Neural progenitor cell (in vitro differentiated cells): ENCODE data around the gene ERCC6. TPM values are rescaled to one million over a fixed set of nuclear protein-coding genes. Genes with fewer than 3 reads are reported as not detected.

Experiments
- DNase-seq: peaks from one replicate; pipeline ENCODE4 v3.0.0-alpha.2; 2016; ENCODE audit warnings: low spot score
- H2AFZ ChIP-seq: fragments of 200-600 bp; sonication (generic); replicated peaks from 2 replicates; pipeline ENCODE4 v1.6.1; 2016; ENCODE audit warnings: antibody characterized with exemption
- H3F3A ChIP-seq: fragments of 200-600 bp; sonication (generic); 2 replicates; pipeline ENCODE4 v1.6.1; 2016; ENCODE audit warnings: antibody characterized with exemption, low read depth
- H3K27ac ChIP-seq: fragments of 200-600 bp; sonication (generic); 2 replicates; pipeline ENCODE4 v1.5.1; 2016; ENCODE audit warnings: mild to moderate bottlenecking
- H3K27me3 ChIP-seq: fragments of 200-600 bp; sonication (generic); 2 replicates; pipeline ENCODE4 v1.6.1; 2016; ENCODE audit warnings: mild to moderate bottlenecking, moderate library complexity
- H3K36me3 ChIP-seq: fragments of 200-600 bp; sonication (generic); 2 replicates; pipeline ENCODE4 v1.5.1; 2016
- H3K4me1 ChIP-seq: fragments of 200-600 bp; sonication (generic); 2 replicates; pipeline ENCODE4 v1.6.1; 2016; ENCODE audit warnings: mixed run types
- H3K4me2 ChIP-seq: fragments of 200-600 bp; sonication (generic); 2 replicates; pipeline ENCODE4 v1.6.1; 2016
- H3K4me3 ChIP-seq: fragments of 200-600 bp; sonication (generic); 2 replicates; pipeline ENCODE4 v1.5.1; 2016
- H3K79me2 ChIP-seq: fragments of 200-600 bp; sonication (generic); 2 replicates; pipeline ENCODE4 v1.6.1; 2016; ENCODE audit warnings: low read depth
- H3K9ac ChIP-seq: fragments of 200-600 bp; sonication (generic); 2 replicates; pipeline ENCODE4 v1.6.1; 2016
- H3K9me3 ChIP-seq: fragments of 200-600 bp; sonication (generic); 2 replicates; pipeline ENCODE4 v1.5.1; 2016; ENCODE audit warnings: low read depth
- H4K20me1 ChIP-seq: fragments of 200-600 bp; sonication (generic); 2 replicates; pipeline ENCODE4 v1.6.1; 2016; ENCODE audit warnings: low read depth
- H3K27ac Mint-ChIP-seq: 3 replicates; pipeline ENCODE4 v1.8.0; 2021; ENCODE audit warnings: mixed read lengths
- H3K27me3 Mint-ChIP-seq: 2 replicates; pipeline ENCODE4 v1.8.0; 2022; ENCODE audit warnings: low read depth, mild to moderate bottlenecking, inconsistent platforms, moderate library complexity, mixed read lengths; ENCODE audit not compliant: insufficient read depth
- H3K36me3 Mint-ChIP-seq: 3 replicates; pipeline ENCODE4 v1.8.0; 2021; ENCODE audit warnings: mixed read lengths
- H3K4me1 Mint-ChIP-seq: 3 replicates; pipeline ENCODE4 v1.8.0; 2021; ENCODE audit warnings: mixed read lengths
- H3K4me3 Mint-ChIP-seq: 3 replicates; pipeline ENCODE4 v1.8.0; 2021; ENCODE audit warnings: mild to moderate bottlenecking, moderate library complexity, mixed read lengths
- H3K9me3 Mint-ChIP-seq: 3 replicates; pipeline ENCODE4 v1.8.0; 2020; ENCODE audit warnings: mixed read lengths
- CTCF ChIP-seq: fragments of 200-600 bp; sonication (generic); IDR thresholded peaks from 2 replicates; pipeline ENCODE4 v1.5.1; 2017; ENCODE audit warnings: antibody characterized with exemption, mild to moderate bottlenecking
- EZH2 ChIP-seq: fragments of 200-600 bp; sonication (generic); IDR thresholded peaks from 2 replicates; pipeline ENCODE4 v1.6.1; 2017; ENCODE audit warnings: antibody characterized with exemption, mild to moderate bottlenecking, moderate library complexity
- EZH2phosphoT487 ChIP-seq: fragments of 200-600 bp; sonication (generic); IDR thresholded peaks from 2 replicates; pipeline ENCODE4 v1.6.1; 2017; ENCODE audit warnings: antibody characterized with exemption
- total RNA-seq: library from RNA; depleted of rRNA; stranded (reverse); fragments of >200 nt; gene quantifications from 2 replicates; pipeline ENCODE4 v1.2.3, GENCODE V29; 2015; ENCODE audit warnings: low replicate concordance

ERCC6 gene
- total RNA-seq, 1 donor from 2014 or later = 10.5 TPM

DNA sequence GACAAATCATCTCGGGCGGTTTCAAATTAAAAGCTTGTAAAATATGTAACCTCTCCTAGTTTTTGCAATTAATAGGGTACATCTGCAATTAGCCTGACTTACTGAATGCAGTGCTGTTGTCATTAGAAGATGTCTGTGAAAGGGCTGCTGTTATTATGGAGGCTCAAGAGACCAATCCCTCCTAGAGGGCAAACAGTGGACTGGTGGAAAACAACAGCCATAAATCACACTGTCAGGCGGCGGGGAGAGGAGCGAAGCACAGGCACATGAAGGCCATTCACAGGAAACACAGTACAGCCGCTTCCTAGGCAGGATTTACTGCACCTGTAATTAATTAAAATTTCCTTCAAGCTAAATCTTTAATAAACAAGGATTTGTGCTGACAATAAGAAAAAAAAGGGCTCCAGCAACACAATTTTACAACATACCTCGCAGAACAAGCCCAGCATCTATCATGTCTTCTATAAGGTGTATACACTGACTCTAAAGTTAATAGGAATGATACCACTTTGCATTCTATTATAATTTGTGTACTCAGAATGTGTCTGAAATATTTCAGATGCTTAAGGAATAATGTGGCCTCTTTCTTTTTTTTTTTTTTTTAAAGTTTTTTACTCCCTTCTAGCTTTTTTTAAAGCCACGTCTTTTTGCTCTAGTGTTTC is 50.7 kb downstream of the ERCC6 start:
- H3K4me3 Mint-ChIP-seq = no peak overlapping the region
- H3K4me1 ChIP-seq = no peaks in the 10 kb centered on the region
- H3K9ac ChIP-seq = no peak overlapping the region
- H3K27me3 ChIP-seq = no peaks in the 10 kb centered on the region
- no peaks in the 10 kb centered on the region for H3K4me1 Mint-ChIP-seq
- H3K4me2 ChIP-seq = no peak overlapping the region
- H3K36me3 ChIP-seq = no peaks in the 10 kb centered on the region
- H3K4me3 ChIP-seq = no peak overlapping the region
- no peak overlapping the region for H3K27ac ChIP-seq
- H3K36me3 Mint-ChIP-seq = no peaks in the 10 kb centered on the region
- no peaks in the 10 kb centered on the region for H4K20me1 ChIP-seq
- H2AFZ ChIP-seq = no peak overlapping the region
- TF ChIP-seq EZH2 = no peak
- no peak for TF ChIP-seq EZH2phosphoT487
- no peak for TF ChIP-seq CTCF
- no peaks in the 10 kb centered on the region for H3K9me3 ChIP-seq
- H3K79me2 ChIP-seq = no peaks in the 10 kb centered on the region
- DNase-seq = no peak
- no peaks in the 10 kb centered on the region for H3K9me3 Mint-ChIP-seq
- H3F3A ChIP-seq = no peaks in the 10 kb centered on the region
- no peaks in the 10 kb centered on the region for H3K27me3 Mint-ChIP-seq
- no peak overlapping the region for H3K27ac Mint-ChIP-seq

DNA sequence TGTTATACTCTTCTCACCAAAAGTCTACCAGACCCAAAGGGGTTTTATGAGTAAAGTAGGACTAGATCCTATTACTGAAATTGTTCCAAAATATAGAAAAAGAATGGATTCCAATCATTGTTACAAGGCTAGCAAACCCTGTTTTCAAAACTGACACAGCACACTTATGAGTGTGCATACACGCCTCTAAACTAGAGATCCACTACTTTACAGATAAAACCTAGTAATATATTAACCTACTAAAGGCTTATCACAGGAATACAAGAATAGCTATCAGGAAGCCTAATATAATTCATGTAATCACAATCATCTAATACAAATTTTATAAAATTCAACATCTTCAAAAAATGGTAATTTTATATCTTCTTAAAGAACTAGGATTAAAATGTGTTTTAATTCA is 52.2 kb downstream of the ERCC6 start:
- no peaks in the 10 kb centered on the region for H3K27me3 ChIP-seq
- no peaks in the 10 kb centered on the region for H3K9me3 ChIP-seq
- H3K4me2 ChIP-seq = no peak overlapping the region
- H3F3A ChIP-seq = no peaks in the 10 kb centered on the region
- no peaks in the 10 kb centered on the region for H3K79me2 ChIP-seq
- H4K20me1 ChIP-seq = no peaks in the 10 kb centered on the region
- H3K4me3 Mint-ChIP-seq = no peak overlapping the region
- DNase-seq = no peak
- peaks cover 4% of the 10 kb centered on the region for H3K36me3 Mint-ChIP-seq
- no peaks in the 10 kb centered on the region for H3K27me3 Mint-ChIP-seq
- H3K36me3 ChIP-seq = no peaks in the 10 kb centered on the region
- no peaks in the 10 kb centered on the region for H3K4me1 ChIP-seq
- H2AFZ ChIP-seq = no peak overlapping the region
- no peak overlapping the region for H3K27ac Mint-ChIP-seq
- H3K27ac ChIP-seq = no peak overlapping the region
- H3K9ac ChIP-seq = no peak overlapping the region
- H3K4me3 ChIP-seq = no peak overlapping the region
- H3K4me1 Mint-ChIP-seq = no peaks in the 10 kb centered on the region
- TF ChIP-seq EZH2 (no peak), EZH2phosphoT487 (no peak), CTCF (no peak)
- no peaks in the 10 kb centered on the region for H3K9me3 Mint-ChIP-seq

- Histone ChIP-seq H3F3A (no peaks in the 10 kb centered on the region), H3K79me2 (no peaks in the 10 kb centered on the region), H3K9me3 (no peaks in the 10 kb centered on the region), H3K27me3 (no peaks in the 10 kb centered on the region), H3K4me1 (no peaks in the 10 kb centered on the region), H2AFZ (no peak overlapping the region), H3K36me3 (no peaks in the 10 kb centered on the region), H3K4me3 (no peak overlapping the region), H3K9ac (no peak overlapping the region), H4K20me1 (no peaks in the 10 kb centered on the region), H3K4me2 (no peak overlapping the region), H3K27ac (no peak overlapping the region)
- no peaks in the 10 kb centered on the region for H3K27me3 Mint-ChIP-seq
- peaks cover 6% of the 10 kb centered on the region for H3K36me3 Mint-ChIP-seq
- H3K4me3 Mint-ChIP-seq = no peak overlapping the region
- no peak overlapping the region for H3K27ac Mint-ChIP-seq
- no peak for DNase-seq
- H3K9me3 Mint-ChIP-seq = no peaks in the 10 kb centered on the region
- no peaks in the 10 kb centered on the region for H3K4me1 Mint-ChIP-seq
- TF ChIP-seq CTCF = no peak
- no peak for TF ChIP-seq EZH2
- no peak for TF ChIP-seq EZH2phosphoT487
These were observed 52.9 kb downstream of the ERCC6 start for GRCh38 chr10:49486009-49486408.
